NCI-H2029 (cell line): ENCODE results near the gene ELF3.
A peak's percentile ranks its signal among the peaks of the same experiment; 100 is the strongest.
"Not testable (repeated sequence)": the region's sequence is repeated elsewhere in the genome, so short reads cannot be mapped to it uniquely, and the experiment has no call there.

Source experiments
- DNase-seq: peaks from one replicate; lab custom pipeline; 2025; lab: John Stamatoyannopoulos, UW

The ELF3 gene

DNA sequence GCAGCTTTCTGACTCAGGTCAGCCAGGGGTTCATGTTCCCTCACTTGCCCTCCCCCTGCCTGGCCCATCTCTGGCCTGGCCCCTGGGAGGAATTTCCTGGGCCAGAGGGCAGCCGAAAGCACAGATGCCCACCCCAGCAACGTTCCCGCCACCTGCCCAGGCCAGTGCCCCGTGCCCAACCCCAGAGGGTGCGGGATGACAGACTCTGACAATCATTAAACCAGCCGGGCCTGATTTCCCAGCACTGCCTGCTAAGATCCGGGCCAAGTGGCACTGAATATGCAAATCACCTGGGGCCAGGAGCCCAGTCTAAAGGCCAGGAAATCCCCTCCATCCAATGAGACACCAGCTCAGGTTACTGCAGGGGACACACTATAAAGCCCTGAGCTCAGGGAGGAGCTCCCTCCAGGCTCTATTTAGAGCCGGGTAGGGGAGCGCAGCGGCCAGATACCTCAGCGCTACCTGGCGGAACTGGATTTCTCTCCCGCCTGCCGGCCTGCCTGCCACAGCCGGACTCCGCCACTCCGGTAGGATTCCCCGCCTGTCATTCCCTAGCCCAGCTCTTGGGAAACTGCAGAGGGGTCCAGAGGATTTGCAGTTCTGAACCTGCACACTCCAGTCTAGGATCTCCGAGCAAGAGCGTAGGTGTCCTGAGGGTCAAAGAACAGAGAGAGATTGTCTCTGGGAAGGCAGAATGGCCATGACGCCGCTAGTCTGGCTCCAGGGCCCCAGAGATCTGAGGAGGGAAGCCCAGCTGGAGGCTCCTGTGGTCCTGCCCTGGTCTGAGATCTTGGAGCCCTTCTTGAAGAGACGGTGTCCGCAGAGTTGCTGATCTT is at the start of gene ELF3:
Gene ELF3 (plus strand): TSS at position 408 of the 836 bp plus-strand sequence. CDS start 550 bp downstream, outside the sequence.
- peak; percentile 97 for DNase-seq

- DNase-seq = not testable (repeated sequence)
Observed at GRCh38 chr1:201962382-201962781, 48.0 kb upstream of the ELF3 start.

DNA sequence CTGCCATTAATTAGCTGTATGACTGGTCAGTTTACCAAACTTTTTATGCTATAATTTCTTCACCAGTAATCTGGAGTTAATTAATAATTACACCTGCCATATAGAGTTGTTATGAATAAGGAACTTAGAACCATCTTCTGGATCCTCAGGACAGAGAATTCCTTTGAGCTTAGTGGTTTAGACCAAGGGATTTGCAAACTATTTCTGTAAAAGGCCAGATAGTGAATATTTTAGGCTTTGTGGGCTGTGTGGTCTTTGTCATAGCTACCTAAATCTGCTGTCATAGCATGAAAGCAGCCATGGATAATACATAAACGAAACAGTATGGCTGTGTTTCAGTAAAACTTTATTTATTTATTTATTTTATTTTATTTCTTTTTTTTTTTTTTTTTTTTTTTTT is 46.1 kb upstream of the ELF3 start:
- no peak for DNase-seq

DNA sequence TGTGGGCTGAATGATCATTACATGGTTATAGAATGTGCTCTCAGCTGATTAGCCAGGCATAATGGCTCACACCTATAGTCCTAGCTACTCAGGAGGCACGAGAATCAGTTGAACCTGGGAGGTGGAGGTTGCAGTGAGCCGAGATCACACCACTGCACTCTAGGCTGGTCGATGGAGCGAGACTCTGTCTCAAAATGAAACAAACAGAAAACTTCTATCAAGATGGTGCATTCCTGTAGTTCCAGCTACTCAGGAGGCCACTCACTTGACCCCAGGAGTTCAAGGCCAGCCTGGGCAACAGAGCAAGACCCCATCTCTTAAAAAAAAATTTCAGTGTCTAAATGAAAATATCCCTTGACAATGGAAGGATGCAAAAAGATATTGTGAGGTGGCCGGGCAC is 44.2 kb upstream of the ELF3 start:
- DNase-seq = no peak

- no peak for DNase-seq
Observed at GRCh38 chr1:201968202-201968925, 42.0 kb upstream of the ELF3 start.

GRCh38 chr1:201970334-201971159 is 39.8 kb upstream of the ELF3 start:
- no peak for DNase-seq

DNA sequence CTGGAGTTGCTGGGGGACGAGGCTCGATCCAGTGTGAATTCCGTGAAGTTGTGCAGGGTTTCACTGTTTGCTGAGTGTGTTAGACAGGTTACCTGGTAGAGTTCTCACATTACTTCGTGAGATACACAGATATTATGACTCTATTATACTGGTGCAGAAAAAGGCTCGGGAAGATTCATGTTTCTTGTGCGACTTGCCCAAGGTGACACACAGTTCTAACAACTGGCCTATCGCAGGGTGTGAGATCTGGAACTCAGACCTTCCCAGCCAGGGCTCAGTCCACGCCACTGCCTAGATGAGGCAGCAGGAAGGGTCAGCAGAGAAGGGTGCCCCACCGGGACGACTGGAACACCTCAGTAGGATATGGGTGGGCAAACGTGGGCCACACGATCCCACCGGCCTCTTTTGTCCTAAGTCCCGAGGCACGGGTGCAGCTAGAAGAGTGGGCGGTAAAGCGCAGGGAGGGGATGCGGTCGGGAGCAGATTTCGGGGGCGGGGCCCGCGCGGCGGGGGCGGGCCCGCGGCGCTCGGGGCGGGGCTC is 28.2 kb upstream of the ELF3 start:
- DNase-seq = no peak

DNA sequence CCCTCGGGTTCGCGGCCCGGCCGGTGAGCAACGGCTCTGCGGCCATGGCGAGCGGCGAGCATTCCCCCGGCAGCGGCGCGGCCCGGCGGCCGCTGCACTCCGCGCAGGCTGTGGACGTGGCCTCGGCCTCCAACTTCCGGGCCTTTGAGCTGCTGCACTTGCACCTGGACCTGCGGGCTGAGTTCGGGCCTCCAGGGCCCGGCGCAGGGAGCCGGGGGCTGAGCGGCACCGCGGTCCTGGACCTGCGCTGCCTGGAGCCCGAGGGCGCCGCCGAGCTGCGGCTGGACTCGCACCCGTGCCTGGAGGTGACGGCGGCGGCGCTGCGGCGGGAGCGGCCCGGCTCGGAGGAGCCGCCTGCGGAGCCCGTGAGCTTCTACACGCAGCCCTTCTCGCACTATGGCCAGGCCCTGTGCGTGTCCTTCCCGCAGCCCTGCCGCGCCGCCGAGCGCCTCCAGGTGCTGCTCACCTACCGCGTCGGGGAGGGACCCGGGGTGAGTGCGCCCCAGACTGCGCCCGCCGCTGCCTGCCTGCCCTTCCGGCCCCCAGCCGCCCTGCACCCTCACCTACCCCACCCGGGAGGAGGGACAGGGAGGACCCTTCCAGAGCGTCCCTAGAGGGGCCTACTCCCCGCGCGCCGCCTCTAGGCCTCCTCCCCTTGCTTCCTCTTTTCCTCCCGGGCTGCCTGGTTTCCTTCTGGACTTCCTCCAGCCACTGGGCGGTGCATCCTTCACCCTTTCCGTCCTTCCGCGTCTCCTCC is 27.6 kb upstream of the ELF3 start, which contains the start of gene RNPEP:
Gene RNPEP (plus strand): TSS at position 26 of the 757 bp plus-strand sequence. CDS start 19 bp downstream, at position 45.
- DNase-seq = peak; percentile 17

- no peak for DNase-seq
Observed at GRCh38 chr1:201983380-201983805, 27.0 kb upstream of the ELF3 start.

- no peak for DNase-seq
Observed at GRCh38 chr1:201984446-201984845, 25.9 kb upstream of the ELF3 start.

DNA sequence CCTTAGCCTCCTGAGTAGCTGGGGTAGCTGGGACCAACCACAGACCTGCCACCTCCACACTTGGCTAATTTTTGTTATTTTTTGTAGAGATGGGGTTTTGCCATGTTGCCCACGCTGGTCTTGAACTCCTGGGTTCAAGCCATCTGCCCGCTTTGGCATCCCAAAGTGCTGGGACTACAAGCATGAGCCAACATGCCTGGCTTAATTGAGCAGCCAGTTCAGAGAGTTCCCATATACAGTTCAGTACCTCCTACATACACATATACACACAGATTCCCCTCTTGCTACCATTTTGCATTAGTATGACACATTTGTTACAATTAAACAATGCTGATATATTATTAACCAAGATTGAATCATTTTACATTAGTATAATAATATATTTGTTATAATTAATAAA is 25.0 kb upstream of the ELF3 start:
- DNase-seq = no peak

- no peak for DNase-seq
Observed at GRCh38 chr1:201988601-201989000, 21.8 kb upstream of the ELF3 start.

- DNase-seq = no peak
Observed at GRCh38 chr1:201989354-201990128, 20.8 kb upstream of the ELF3 start.

GRCh38 chr1:201990427-201990826 is 20.0 kb upstream of the ELF3 start:
- no peak for DNase-seq

- DNase-seq = peak; percentile 57
Observed at GRCh38 chr1:201999625-202000238, 10.7 kb upstream of the ELF3 start.

DNA sequence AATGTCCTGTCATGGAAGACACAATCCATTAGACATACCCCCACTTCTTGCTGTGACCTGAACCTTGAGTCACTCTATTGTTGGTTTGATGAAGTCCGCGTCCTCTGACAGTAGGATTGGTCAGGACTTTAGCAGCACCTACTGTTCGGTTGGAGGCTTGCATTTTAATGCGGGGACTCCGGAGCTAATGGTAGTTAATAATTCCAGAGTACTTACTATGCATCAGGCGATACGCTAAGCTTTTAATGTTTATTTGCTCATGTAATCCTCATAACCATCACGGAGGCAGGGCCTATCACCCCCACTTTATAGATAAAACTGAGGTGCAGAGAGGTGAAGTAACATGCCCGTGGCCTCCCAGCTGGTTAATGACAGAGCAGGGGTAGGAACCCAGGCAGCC is 7.9 kb upstream of the ELF3 start:
- DNase-seq = no peak

DNA sequence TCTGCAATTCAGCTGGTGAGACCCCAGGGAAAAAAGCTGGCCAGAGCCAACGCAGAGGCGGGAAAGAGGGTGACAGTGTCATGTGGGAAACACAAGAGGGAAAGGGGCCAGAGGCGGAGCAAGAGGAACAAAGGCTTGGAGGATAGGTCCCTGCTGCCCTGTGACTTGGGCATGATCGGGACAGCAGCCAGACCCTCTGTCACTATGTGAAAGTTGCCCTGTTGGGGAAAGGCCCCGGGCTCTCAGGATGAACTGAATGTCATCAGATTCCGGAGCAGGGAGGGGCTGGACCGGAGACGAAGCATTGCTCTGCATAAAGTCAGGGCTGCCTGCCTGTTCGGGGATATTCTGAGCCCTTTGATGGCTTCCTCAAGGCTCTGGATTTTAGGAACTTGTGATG is 5.7 kb upstream of the ELF3 start:
- no peak for DNase-seq

- no peak for DNase-seq
Observed at GRCh38 chr1:202005958-202006357, 4.4 kb upstream of the ELF3 start.

GRCh38 chr1:202007304-202007703 is 3.1 kb upstream of the ELF3 start:
- no peak for DNase-seq
